CD4-positive, alpha-beta T cell treated with Interleukin-17A for 4 hours (primary cell): ENCODE data around the gene SLC37A2.

ENCODE experiments used
- DNase-seq: peaks from one replicate; pipeline ENCODE4 v3.0.0-alpha.2; 2020; ENCODE audit warnings: mixed read lengths

Gene SLC37A2

GRCh38 chr11:125071846-125072217, 8.7 kb downstream of the SLC37A2 start:
- DNase-seq: no peak

GRCh38 chr11:125072218-125072960, 9.3 kb downstream of the SLC37A2 start:
- no peak for DNase-seq

- DNase-seq: no peak
Measured at GRCh38 chr11:125072961-125073590, 10.0 kb downstream of the SLC37A2 start.

GRCh38 chr11:125073616-125074483, 10.7 kb downstream of the SLC37A2 start:
- no peak for DNase-seq

- no peak for DNase-seq
Measured at GRCh38 chr11:125074511-125075241, 11.6 kb downstream of the SLC37A2 start.

GRCh38 chr11:125075242-125075625, 12.1 kb downstream of the SLC37A2 start:
- DNase-seq: no peak

GRCh38 chr11:125075900-125076317, 12.8 kb downstream of the SLC37A2 start:
- DNase-seq: no peak

- no peak for DNase-seq
Measured at GRCh38 chr11:125076378-125076945, 13.4 kb downstream of the SLC37A2 start.

- DNase-seq: no peak
Measured at GRCh38 chr11:125078016-125078415, 14.9 kb downstream of the SLC37A2 start.

GRCh38 chr11:125078516-125079140, 15.5 kb downstream of the SLC37A2 start:
- no peak for DNase-seq

GRCh38 chr11:125079151-125079877, 16.2 kb downstream of the SLC37A2 start:
- DNase-seq: no peak

GRCh38 chr11:125079878-125080530, 16.9 kb downstream of the SLC37A2 start:
- DNase-seq: no peak

- no peak for DNase-seq
Measured at GRCh38 chr11:125080531-125080911, 17.4 kb downstream of the SLC37A2 start.

GRCh38 chr11:125081098-125081798, 18.1 kb downstream of the SLC37A2 start:
- DNase-seq: no peak

- DNase-seq: no peak
Measured at GRCh38 chr11:125082040-125082439, 18.9 kb downstream of the SLC37A2 start.

- no peak for DNase-seq
Measured at GRCh38 chr11:125082611-125083311, 19.7 kb downstream of the SLC37A2 start.

- no peak for DNase-seq
Measured at GRCh38 chr11:125083312-125084056, 20.4 kb downstream of the SLC37A2 start.

- no peak for DNase-seq
Measured at GRCh38 chr11:125084057-125084416, 20.9 kb downstream of the SLC37A2 start.

- DNase-seq: no peak
Measured at GRCh38 chr11:125084761-125085231, 21.7 kb downstream of the SLC37A2 start.
